HG02938 (cell line): ENCODE data around the gene TPM2.

Experiments used
- ATAC-seq: cut with Tn5 transposase; IDR thresholded peaks from one replicate; pipeline ENCODE4 v1.9.1; 2021; ENCODE audit warnings: mild to moderate bottlenecking, moderate library complexity; ENCODE audit not compliant: unreplicated experiment

TPM2 gene

DNA sequence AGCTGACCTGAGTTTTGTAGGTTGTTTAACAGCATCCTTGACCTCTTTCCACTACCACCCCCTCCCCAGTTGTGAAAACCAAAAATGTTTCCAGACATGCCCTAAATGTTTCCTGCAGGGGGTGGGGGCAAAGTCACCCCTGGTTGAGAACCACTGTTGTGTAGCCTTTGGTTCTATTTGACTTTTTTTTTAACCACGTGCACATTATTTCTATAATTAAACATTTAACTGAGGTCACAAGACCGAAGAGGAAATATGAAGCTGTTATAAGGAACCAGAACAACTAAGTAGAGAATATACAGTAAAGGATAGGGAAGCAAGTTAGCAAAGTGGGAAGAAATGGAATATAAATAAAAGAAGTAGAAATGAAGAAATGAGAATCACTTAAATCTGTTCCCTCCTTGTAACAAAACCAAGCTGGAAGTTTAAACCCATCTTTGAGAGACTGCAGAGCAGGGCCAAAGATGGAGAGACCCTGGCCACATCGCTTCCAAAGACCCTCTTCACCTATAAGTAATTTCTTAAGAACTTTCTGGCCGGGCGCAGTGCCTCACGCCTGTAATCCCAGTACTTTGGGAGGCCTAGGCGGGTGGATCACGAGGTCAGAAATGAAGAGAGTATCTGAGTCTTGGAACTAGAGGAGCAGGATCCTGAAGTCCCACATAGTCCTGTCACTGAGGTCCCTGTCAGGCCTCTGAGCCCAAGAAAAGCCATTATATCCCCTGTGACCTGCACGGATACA is 53.4 kb downstream of the TPM2 start:
- ATAC-seq: no peak

DNA sequence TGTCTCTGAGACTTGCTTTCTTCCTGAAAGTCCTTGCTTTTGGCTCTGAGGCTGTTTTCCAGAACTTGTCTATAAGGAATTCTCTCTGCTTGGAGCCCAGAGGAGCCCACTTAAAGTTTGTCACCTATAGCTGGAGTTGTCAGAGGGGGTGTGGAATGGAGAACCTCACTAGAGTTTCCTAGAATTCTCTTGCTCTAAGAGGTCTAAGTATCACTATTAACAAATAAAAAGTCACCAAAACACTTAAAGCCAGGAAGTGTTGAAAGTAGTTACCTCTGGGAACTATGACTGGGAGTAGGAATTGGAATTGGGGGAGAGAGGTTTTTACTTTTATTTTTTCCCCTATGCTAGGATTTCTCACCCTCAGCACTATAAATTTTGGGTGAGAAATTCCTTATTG is 54.0 kb downstream of the TPM2 start:
- no peak for ATAC-seq
